HepG2 (cell line): ENCODE results near the gene ESRP2. TPM values are rescaled to one million over a fixed set of nuclear protein-coding genes. Genes with fewer than 3 reads are reported as not detected.
A peak's percentile ranks its signal among the peaks of the same experiment; 100 is the strongest.

Experiments
- AKNA ChIP-seq: sonication (generic); formaldehyde crosslinking; IDR thresholded peaks from 2 replicates; pipeline ENCODE4 v1.4.0; 2020; ENCODE audit warnings: missing genetic modification reagents, borderline replicate concordance
- CSRNP1 ChIP-seq: sonication (generic); formaldehyde crosslinking; IDR thresholded peaks from 2 replicates; pipeline ENCODE4 v1.8.1; 2023; ENCODE audit warnings: mild to moderate bottlenecking, missing genetic modification reagents
- FOXK1 ChIP-seq: sonication (generic); formaldehyde crosslinking; IDR thresholded peaks from 2 replicates; pipeline ENCODE4 v1.4.0; 2020; ENCODE audit warnings: low read depth, missing genetic modification reagents, borderline replicate concordance
- ISL2 ChIP-seq: sonication (generic); formaldehyde crosslinking; IDR thresholded peaks from 2 replicates; pipeline ENCODE4 v1.5.0; 2020; ENCODE audit warnings: missing genetic modification reagents
- KLF12 ChIP-seq: sonication (generic); formaldehyde crosslinking; IDR thresholded peaks from 2 replicates; pipeline ENCODE4 v1.4.0; 2020; ENCODE audit warnings: missing genetic modification reagents, borderline replicate concordance
- LCORL ChIP-seq, 2 experiments: fragments of 450-650 bp in 1 of 2; sonication (generic) in 1 of 2; formaldehyde crosslinking in 1 of 2; IDR thresholded peaks; 2 replicates each; pipeline versions ENCODE4 v1.5.0 to v1.6.1; 2017 to 2020; ENCODE audit warnings: antibody characterized with exemption in 1 of 2, missing genetic modification reagents in 1 of 2
- NCOA5 ChIP-seq: sonication (generic); formaldehyde crosslinking; IDR thresholded peaks from 2 replicates; pipeline ENCODE4 v1.4.0; 2020; ENCODE audit warnings: missing genetic modification reagents
- PRDM10 ChIP-seq: sonication (generic); formaldehyde crosslinking; IDR thresholded peaks from 2 replicates; pipeline ENCODE4 v1.4.0; 2020; ENCODE audit warnings: low read depth, missing genetic modification reagents
- TFE3 ChIP-seq: IDR thresholded peaks from 2 replicates; pipeline ENCODE4 v1.6.1; 2016
- TSC22D2 ChIP-seq: sonication (generic); formaldehyde crosslinking; IDR thresholded peaks from 2 replicates; pipeline ENCODE4 v1.5.1; 2020; ENCODE audit warnings: missing genetic modification reagents, mild to moderate bottlenecking, borderline replicate concordance
- YY1 ChIP-seq: IDR thresholded peaks from 2 replicates; pipeline ENCODE4 v1.6.1; 2011; ENCODE audit warnings: low read length, low read depth, moderate library complexity, mild to moderate bottlenecking; ENCODE audit not compliant: insufficient read depth, insufficient replicate concordance
- ZNF34 ChIP-seq: sonication (generic); formaldehyde crosslinking; IDR thresholded peaks from 2 replicates; pipeline ENCODE4 v1.4.0; 2020; ENCODE audit warnings: mild to moderate bottlenecking, missing genetic modification reagents, borderline replicate concordance
- ZNF552 ChIP-seq: sonication (generic); formaldehyde crosslinking; IDR thresholded peaks from 2 replicates; pipeline ENCODE4 v1.9.0; 2022; ENCODE audit warnings: missing genetic modification reagents, mild to moderate bottlenecking, borderline replicate concordance
- ZNF878 ChIP-seq: sonication (generic); formaldehyde crosslinking; IDR thresholded peaks from 2 replicates; pipeline ENCODE4 v1.8.1; 2023; ENCODE audit warnings: mild to moderate bottlenecking, missing genetic modification reagents, moderate library complexity
- ZNF883 ChIP-seq: sonication (generic); formaldehyde crosslinking; IDR thresholded peaks from 2 replicates; pipeline ENCODE4 v1.5.1; 2020; ENCODE audit warnings: mild to moderate bottlenecking, missing genetic modification reagents; ENCODE audit errors: not compliant biosample characterization
- polyA plus RNA-seq, 8 experiments: library from polyadenylated mRNA; depleted of rRNA in 3 of 8; stranded (reverse) in 7 of 8; unstranded in 1 of 8; fragments of >200 nt; fragmentation: Illumina TruSeq in 4 of 8; extraction: Trizol in 4 of 8; gene quantifications; 2 replicates each; pipeline versions ENCODE4 v1.2.1 to v1.2.3, GENCODE V29; 2011 to 2016; ENCODE audit warnings: low read depth in 4 of 8, missing spikeins in 1 of 8, mixed read lengths in 1 of 8; ENCODE audit not compliant: insufficient read depth in 1 of 8
- total RNA-seq, 5 experiments: library from RNA; depleted of rRNA; stranded (reverse); fragments of >200 nt; fragmentation: Illumina TruSeq; extraction: Trizol; gene quantifications; 2 replicates each; pipeline ENCODE4 v1.2.3, GENCODE V29; 2016; ENCODE audit warnings: low read depth in 1 of 5

The ESRP2 gene
- total and polyA plus RNA-seq, 2 of the 13 experiments (the other 11 are each of a cell fraction or from before 2014, with no cell fraction given), result 21.1 to 32.4 TPM

GRCh38 chr16:68257906-68258800 is 22.2 kb upstream of the ESRP2 start (continued):
- no peak for TF ChIP-seq PRDM10 (CRISPR knock-in tag)
- no peak for TF ChIP-seq AKNA (CRISPR knock-in tag)
- peak; percentile 52; the same call in 1 of the 2 replicates for TF ChIP-seq ISL2 (CRISPR knock-in tag)
- TF ChIP-seq CSRNP1, result no peak
- TF ChIP-seq TSC22D2 (CRISPR knock-in tag), result no peak; the same call in 1 of the 2 replicates
- no peak for TF ChIP-seq LCORL (IDR thresholded peaks at IDR 0.05)
- peak; percentile 96 for TF ChIP-seq LCORL (CRISPR knock-in tag; IDR thresholded peaks at IDR 0.05)
- peak; percentile 85 for TF ChIP-seq ZNF883 (CRISPR knock-in tag)
- TF ChIP-seq NCOA5 (CRISPR knock-in tag), result no peak
- TF ChIP-seq KLF12 (CRISPR knock-in tag), result peak; percentile 33; the same call in 1 of the 2 replicates
- TF ChIP-seq ZNF878 (CRISPR knock-in tag), result peak; percentile 88; the same call in 1 of the 2 replicates
- peak; percentile 87; the same call in 1 of the 2 replicates for TF ChIP-seq FOXK1 (CRISPR knock-in tag)
- peak; percentile 89 for TF ChIP-seq ZNF552 (CRISPR knock-in tag)
- TF ChIP-seq ZNF34 (CRISPR knock-in tag), result no peak; the same call in 1 of the 2 replicates
- TF ChIP-seq TFE3 (CRISPR knock-in tag), result peak; percentile 94
- TF ChIP-seq YY1, result peak; percentile 43
